K562 (cell line): ENCODE data around the gene USP24. TPM values are rescaled to one million over a fixed set of nuclear protein-coding genes. Genes with fewer than 3 reads are reported as not detected.

ENCODE experiments used
- ARNT ChIP-seq, 2 experiments: fragments of 450-650 bp; IDR thresholded peaks; 2 replicates each; pipeline ENCODE4 v1.6.1; 2016; ENCODE audit warnings: mild to moderate bottlenecking in 1 of 2
- ATF1 ChIP-seq, 2 experiments: fragments of 450-650 bp in 1 of 2; IDR thresholded peaks; 2 replicates each; pipeline ENCODE4 v1.6.1; 2016; ENCODE audit warnings: missing compliant biosample characterization in 1 of 2, missing genetic modification characterization in 1 of 2
- BCOR ChIP-seq: fragments of 450-650 bp; IDR thresholded peaks from 2 replicates; pipeline ENCODE4 v1.6.1; 2016
- CC2D1A ChIP-seq: fragments of 450-650 bp; IDR thresholded peaks from 2 replicates; pipeline ENCODE4 v1.6.1; 2017; ENCODE audit warnings: mild to moderate bottlenecking
- GATAD2B ChIP-seq: fragments of 450-650 bp; IDR thresholded peaks from 2 replicates; pipeline ENCODE4 v1.6.1; 2017; ENCODE audit warnings: mild to moderate bottlenecking, borderline replicate concordance
- HCFC1 ChIP-seq: IDR thresholded peaks from 2 replicates; pipeline ENCODE4 v1.6.1; 2012; ENCODE audit warnings: low read depth, low read length, improper control_type of control experiment
- MAZ ChIP-seq, 2 experiments: fragments of 450-650 bp in 1 of 2; sonication (generic) in 1 of 2; formaldehyde crosslinking; IDR thresholded peaks in 1 of 2; conservative IDR thresholded peaks in 1 of 2; 2 replicates each; pipeline versions ENCODE4 v1.4.0 to v1.5.0; 2020; ENCODE audit warnings: mild to moderate bottlenecking in 1 of 2, missing genetic modification reagents in 1 of 2
- MYNN ChIP-seq, 2 experiments: sonication (generic); formaldehyde crosslinking in 1 of 2; IDR thresholded peaks; 2 replicates each; pipeline versions ENCODE4 v1.5.0 to v1.6.1; 2016 to 2020; ENCODE audit warnings: antibody characterized with exemption in 1 of 2, missing genetic modification reagents in 1 of 2
- NRF1 ChIP-seq, 2 experiments: fragments of 450-650 bp; IDR thresholded peaks in 1 of 2; conservative IDR thresholded peaks in 1 of 2; 2 replicates each; pipeline ENCODE4 v1.6.1; 2014; ENCODE audit warnings: mild to moderate bottlenecking in 2 of 2
- PCBP1 ChIP-seq: fragments of 200-400 bp; formaldehyde crosslinking; IDR thresholded peaks from 2 replicates; pipeline ENCODE4 v1.6.1; 2018; ENCODE audit warnings: mild to moderate bottlenecking, low read depth, low read length; ENCODE audit not compliant: poor library complexity, severe bottlenecking
- RB1 ChIP-seq: fragments of 450-650 bp; IDR thresholded peaks from 2 replicates; pipeline ENCODE4 v1.6.1; 2017; ENCODE audit warnings: low read depth, mild to moderate bottlenecking
- RBFOX2 ChIP-seq: fragments of 200-400 bp; formaldehyde crosslinking; IDR thresholded peaks from 2 replicates; pipeline ENCODE4 v1.6.1; 2017; ENCODE audit warnings: low read depth, mild to moderate bottlenecking, low read length, moderate library complexity
- ZBTB17 ChIP-seq: fragments of 450-650 bp; formaldehyde crosslinking; IDR thresholded peaks from 2 replicates; pipeline ENCODE4 v1.4.0; 2020; ENCODE audit warnings: mild to moderate bottlenecking
- ZFP36 ChIP-seq: fragments of 150-350 bp; IDR thresholded peaks from 2 replicates; pipeline ENCODE4 v1.6.1; 2018; ENCODE audit warnings: low read length, low read depth; ENCODE audit not compliant: partially characterized antibody
- ZNF212 ChIP-seq: fragments of 450-650 bp; formaldehyde crosslinking; IDR thresholded peaks from 2 replicates; pipeline ENCODE4 v1.4.0; 2020; ENCODE audit warnings: mild to moderate bottlenecking
- polyA plus RNA-seq, 8 experiments: library from polyadenylated mRNA; depleted of rRNA in 4 of 8; stranded (reverse) in 5 of 8; unstranded in 3 of 8; fragments of >200 nt; fragmentation: Nextera tagmentation in 2 of 8; fragmentation: Illumina TruSeq in 1 of 8; extraction: Ambion mirVana in 2 of 8; extraction: Trizol in 1 of 8; gene quantifications; 2 replicates each; pipeline versions ENCODE4 v1.2.1 to v1.2.3, GENCODE V29; 2011 to 2014; ENCODE audit warnings: inconsistent platforms in 1 of 8, missing spikeins in 1 of 8
- total RNA-seq, 7 experiments: library from RNA; depleted of rRNA in 6 of 7; stranded (reverse); fragments of >200 nt in 6 of 7; fragmentation: Illumina TruSeq in 2 of 7; extraction: Trizol in 2 of 7; gene quantifications; 2 replicates each; pipeline versions ENCODE4 v1.2.1 to v1.2.3, GENCODE V29; 2011 to 2021; ENCODE audit warnings: low replicate concordance in 1 of 7
- TF ChIP-seq, protein P1 (sequence below): fragments of 200-400 bp; formaldehyde crosslinking; IDR thresholded peaks from 2 replicates; pipeline ENCODE4 v1.6.1; 2017; ENCODE audit warnings: mild to moderate bottlenecking, low read depth, low read length, moderate library complexity
- TF ChIP-seq, protein P2 (sequence below): IDR thresholded peaks from 2 replicates; pipeline ENCODE4 v1.6.1; 2011; ENCODE audit warnings: borderline replicate concordance, low read depth, mild to moderate bottlenecking, moderate library complexity, low read length; ENCODE audit not compliant: insufficient read depth, poor library complexity, severe bottlenecking
- TF ChIP-seq, protein P3 (sequence below): fragments of 450-650 bp; formaldehyde crosslinking; IDR thresholded peaks from 2 replicates; pipeline ENCODE4 v1.4.0; 2022; ENCODE audit warnings: mild to moderate bottlenecking, moderate library complexity

The USP24 gene
- total and polyA plus RNA-seq, 9 of the 15 experiments (the other 6 are each of a cell fraction or from before 2014, with no cell fraction given): 7.7 to 62.6 (median 36.8) TPM

DNA sequence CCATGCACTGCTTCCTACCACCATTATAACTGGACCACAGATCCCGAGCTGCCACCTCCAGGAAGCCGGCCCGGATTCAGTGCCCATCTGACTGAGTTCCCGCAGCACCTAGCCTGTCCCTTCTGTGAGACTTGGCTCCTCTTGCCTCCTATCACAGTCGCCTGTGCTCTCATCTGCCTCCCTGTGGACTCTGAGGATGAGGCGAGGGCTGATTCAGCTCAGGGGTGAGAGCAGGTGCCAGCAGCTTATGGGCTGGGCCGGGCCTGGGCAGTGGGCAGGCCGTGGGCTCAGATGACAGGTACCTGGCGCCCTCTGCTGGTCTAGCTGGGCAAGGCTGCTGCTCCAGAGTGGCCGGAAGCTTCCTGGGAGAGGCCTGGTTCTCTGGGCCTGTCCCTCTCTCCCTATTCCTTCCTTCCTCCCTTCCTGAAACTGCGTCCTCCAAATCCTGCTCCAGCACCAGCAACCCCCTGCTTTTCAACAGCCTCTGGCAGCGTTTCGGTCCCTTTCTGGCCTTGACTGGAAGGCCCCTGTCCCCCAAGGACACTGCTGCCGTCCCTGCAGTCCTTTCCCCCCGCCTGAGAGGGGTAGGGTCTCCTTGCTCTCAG, 193.1 kb downstream of the USP24 start (continued):
- TF ChIP-seq ZBTB17 (CRISPR knock-in tag): no peak
- TF ChIP-seq, protein P1, sequence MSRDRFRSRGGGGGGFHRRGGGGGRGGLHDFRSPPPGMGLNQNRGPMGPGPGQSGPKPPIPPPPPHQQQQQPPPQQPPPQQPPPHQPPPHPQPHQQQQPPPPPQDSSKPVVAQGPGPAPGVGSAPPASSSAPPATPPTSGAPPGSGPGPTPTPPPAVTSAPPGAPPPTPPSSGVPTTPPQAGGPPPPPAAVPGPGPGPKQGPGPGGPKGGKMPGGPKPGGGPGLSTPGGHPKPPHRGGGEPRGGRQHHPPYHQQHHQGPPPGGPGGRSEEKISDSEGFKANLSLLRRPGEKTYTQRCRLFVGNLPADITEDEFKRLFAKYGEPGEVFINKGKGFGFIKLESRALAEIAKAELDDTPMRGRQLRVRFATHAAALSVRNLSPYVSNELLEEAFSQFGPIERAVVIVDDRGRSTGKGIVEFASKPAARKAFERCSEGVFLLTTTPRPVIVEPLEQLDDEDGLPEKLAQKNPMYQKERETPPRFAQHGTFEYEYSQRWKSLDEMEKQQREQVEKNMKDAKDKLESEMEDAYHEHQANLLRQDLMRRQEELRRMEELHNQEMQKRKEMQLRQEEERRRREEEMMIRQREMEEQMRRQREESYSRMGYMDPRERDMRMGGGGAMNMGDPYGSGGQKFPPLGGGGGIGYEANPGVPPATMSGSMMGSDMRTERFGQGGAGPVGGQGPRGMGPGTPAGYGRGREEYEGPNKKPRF: no peak
- TF ChIP-seq RB1: peak; percentile 72
- no peak for TF ChIP-seq ZNF212 (CRISPR knock-in tag)
- TF ChIP-seq HCFC1: 0 out of 2 replicates have a peak, but pooled peaks have one; percentile 23
- peak in 1 of 2 experiments; percentile 23; a peak in 1 of 4 replicates for TF ChIP-seq NRF1 (conservative IDR thresholded peaks at IDR 0.05 in 1 of 2, IDR thresholded peaks at IDR 0.05 in 1 of 2)
- peak in 1 of 2 experiments; percentile 25; a peak in 1 of 4 replicates for TF ChIP-seq ARNT (IDR thresholded peaks at IDR 0.05)
- TF ChIP-seq, protein P2, sequence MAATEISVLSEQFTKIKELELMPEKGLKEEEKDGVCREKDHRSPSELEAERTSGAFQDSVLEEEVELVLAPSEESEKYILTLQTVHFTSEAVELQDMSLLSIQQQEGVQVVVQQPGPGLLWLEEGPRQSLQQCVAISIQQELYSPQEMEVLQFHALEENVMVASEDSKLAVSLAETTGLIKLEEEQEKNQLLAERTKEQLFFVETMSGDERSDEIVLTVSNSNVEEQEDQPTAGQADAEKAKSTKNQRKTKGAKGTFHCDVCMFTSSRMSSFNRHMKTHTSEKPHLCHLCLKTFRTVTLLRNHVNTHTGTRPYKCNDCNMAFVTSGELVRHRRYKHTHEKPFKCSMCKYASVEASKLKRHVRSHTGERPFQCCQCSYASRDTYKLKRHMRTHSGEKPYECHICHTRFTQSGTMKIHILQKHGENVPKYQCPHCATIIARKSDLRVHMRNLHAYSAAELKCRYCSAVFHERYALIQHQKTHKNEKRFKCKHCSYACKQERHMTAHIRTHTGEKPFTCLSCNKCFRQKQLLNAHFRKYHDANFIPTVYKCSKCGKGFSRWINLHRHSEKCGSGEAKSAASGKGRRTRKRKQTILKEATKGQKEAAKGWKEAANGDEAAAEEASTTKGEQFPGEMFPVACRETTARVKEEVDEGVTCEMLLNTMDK: peak; percentile 77
- peak; percentile 48; the same call in 1 of the 2 replicates for TF ChIP-seq RBFOX2
- TF ChIP-seq ATF1 (CRISPR knock-in tag; IDR thresholded peaks at IDR 0.05): no peak
- TF ChIP-seq ATF1 (tag; IDR thresholded peaks at IDR 0.05): 0 out of 2 replicates have a peak, but pooled peaks have one; percentile 21
- TF ChIP-seq GATAD2B: peak; percentile 48; the same call in 1 of the 2 replicates
- peak; percentile 39; the same call in 1 of the 2 replicates for TF ChIP-seq CC2D1A
- peak in 1 of 2 experiments; percentile 49; a peak in 1 of 4 replicates for TF ChIP-seq MAZ (CRISPR knock-in tag; conservative IDR thresholded peaks at IDR 0.05 in 1 of 2, IDR thresholded peaks at IDR 0.05 in 1 of 2)
- peak; percentile 83 for TF ChIP-seq BCOR
- peak; percentile 53; the same call in 1 of the 2 replicates for TF ChIP-seq MYNN (IDR thresholded peaks at IDR 0.05)
- no peak for TF ChIP-seq MYNN (CRISPR knock-in tag; IDR thresholded peaks at IDR 0.05)
- peak; percentile 99 for TF ChIP-seq ZFP36
- TF ChIP-seq, protein P3, sequence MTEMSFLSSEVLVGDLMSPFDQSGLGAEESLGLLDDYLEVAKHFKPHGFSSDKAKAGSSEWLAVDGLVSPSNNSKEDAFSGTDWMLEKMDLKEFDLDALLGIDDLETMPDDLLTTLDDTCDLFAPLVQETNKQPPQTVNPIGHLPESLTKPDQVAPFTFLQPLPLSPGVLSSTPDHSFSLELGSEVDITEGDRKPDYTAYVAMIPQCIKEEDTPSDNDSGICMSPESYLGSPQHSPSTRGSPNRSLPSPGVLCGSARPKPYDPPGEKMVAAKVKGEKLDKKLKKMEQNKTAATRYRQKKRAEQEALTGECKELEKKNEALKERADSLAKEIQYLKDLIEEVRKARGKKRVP (CRISPR knock-in tag): no peak
- TF ChIP-seq PCBP1: no peak
